Mesothelial cell of epicardium (in vitro differentiated cells): ENCODE data around the gene ZDHHC14. TPM values are rescaled to one million over a fixed set of nuclear protein-coding genes. Genes with fewer than 3 reads are reported as not detected.

Source experiments
- DNase-seq, 2 experiments: peaks; one replicate each; pipeline ENCODE4 v3.0.0; 2021; ENCODE audit warnings: low spot score in 2 of 2; ENCODE audit not compliant: unreplicated experiment in 2 of 2
- H3K27ac Mint-ChIP-seq: 2 replicates; pipeline ENCODE4 v1.8.0; 2021; ENCODE audit warnings: mixed read lengths
- H3K27me3 Mint-ChIP-seq: 2 replicates; pipeline ENCODE4 v1.8.0; 2021; ENCODE audit warnings: low read depth, mixed read lengths
- H3K36me3 Mint-ChIP-seq: 2 replicates; pipeline ENCODE4 v1.8.0; 2021; ENCODE audit warnings: mixed read lengths
- H3K4me1 Mint-ChIP-seq: 2 replicates; pipeline ENCODE4 v1.8.0; 2021; ENCODE audit warnings: mixed read lengths
- H3K4me3 Mint-ChIP-seq: 2 replicates; pipeline ENCODE4 v1.8.0; 2021; ENCODE audit warnings: mild to moderate bottlenecking, moderate library complexity, mixed read lengths
- H3K9me3 Mint-ChIP-seq: 2 replicates; pipeline ENCODE4 v1.8.0; 2021; ENCODE audit warnings: mixed read lengths
- total RNA-seq: library from RNA; stranded (reverse); gene quantifications from 3 replicates; pipeline ENCODE4 v1.2.1, GENCODE V29; 2021
- TF ChIP-seq, protein P1 (sequence below): fragments of 200-600 bp; sonication (generic); IDR thresholded peaks from one replicate; pipeline ENCODE4 v1.5.0; 2021; ENCODE audit warnings: antibody characterized with exemption; ENCODE audit not compliant: unreplicated experiment

Gene ZDHHC14
- total RNA-seq, 1 donor from 2014 or later = 11.3 TPM

DNA sequence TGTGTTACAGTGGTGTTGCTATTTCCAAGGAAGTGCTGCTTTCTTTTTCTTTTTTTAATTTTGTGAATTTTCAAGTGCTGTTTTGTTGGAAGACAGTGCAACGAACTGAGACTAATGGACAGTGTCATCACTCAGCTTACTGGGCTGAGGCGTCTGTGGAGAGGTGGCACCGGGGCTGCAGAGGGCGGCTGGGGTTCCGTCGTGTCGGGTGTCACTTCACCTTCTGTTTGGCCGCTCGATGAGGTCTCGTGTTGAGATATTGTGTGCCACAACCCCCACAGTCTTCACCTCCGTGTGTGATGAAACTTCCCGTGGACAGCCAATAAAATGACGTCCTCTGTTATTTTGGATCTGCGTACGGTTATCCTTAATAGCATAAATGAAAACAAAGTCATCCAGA, 292.6 kb downstream of the ZDHHC14 start:
- Mint-ChIP-seq H3K4me1 (peaks cover 12% of the 10 kb centered on the region), H3K9me3 (no peaks in the 10 kb centered on the region), H3K27ac (no peak overlapping the region), H3K27me3 (peaks cover 12% of the 10 kb centered on the region), H3K4me3 (no peak overlapping the region), H3K36me3 (peaks cover 1% of the 10 kb centered on the region)
- TF ChIP-seq, protein P1, sequence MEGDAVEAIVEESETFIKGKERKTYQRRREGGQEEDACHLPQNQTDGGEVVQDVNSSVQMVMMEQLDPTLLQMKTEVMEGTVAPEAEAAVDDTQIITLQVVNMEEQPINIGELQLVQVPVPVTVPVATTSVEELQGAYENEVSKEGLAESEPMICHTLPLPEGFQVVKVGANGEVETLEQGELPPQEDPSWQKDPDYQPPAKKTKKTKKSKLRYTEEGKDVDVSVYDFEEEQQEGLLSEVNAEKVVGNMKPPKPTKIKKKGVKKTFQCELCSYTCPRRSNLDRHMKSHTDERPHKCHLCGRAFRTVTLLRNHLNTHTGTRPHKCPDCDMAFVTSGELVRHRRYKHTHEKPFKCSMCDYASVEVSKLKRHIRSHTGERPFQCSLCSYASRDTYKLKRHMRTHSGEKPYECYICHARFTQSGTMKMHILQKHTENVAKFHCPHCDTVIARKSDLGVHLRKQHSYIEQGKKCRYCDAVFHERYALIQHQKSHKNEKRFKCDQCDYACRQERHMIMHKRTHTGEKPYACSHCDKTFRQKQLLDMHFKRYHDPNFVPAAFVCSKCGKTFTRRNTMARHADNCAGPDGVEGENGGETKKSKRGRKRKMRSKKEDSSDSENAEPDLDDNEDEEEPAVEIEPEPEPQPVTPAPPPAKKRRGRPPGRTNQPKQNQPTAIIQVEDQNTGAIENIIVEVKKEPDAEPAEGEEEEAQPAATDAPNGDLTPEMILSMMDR = no peak
- no peak for DNase-seq

DNA sequence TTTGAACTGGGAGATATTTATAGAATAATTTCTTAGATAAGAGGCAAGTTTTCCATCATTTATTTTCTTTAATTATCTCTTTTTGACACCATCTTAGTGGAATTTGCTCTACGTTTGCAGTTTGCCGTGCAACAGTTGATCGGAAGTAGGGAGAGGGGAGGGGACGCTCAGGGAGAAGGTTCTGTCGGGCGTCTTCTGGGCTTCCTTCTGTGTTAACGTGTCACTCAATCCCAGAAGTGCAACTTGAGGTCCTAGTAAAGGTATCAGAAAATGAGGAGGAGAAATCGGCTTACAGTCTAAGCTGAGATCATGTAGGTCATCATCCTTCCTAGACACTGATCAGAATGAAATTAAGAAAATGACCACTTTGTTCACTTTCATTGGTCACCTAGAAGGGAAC, 293.1 kb downstream of the ZDHHC14 start:
- H3K4me1 Mint-ChIP-seq = peaks cover 12% of the 10 kb centered on the region
- DNase-seq = no peak
- TF ChIP-seq, protein P1 = no peak
- H3K36me3 Mint-ChIP-seq = peaks cover 1% of the 10 kb centered on the region
- no peak overlapping the region for H3K4me3 Mint-ChIP-seq
- H3K27ac Mint-ChIP-seq = no peak overlapping the region
- H3K9me3 Mint-ChIP-seq = no peaks in the 10 kb centered on the region
- H3K27me3 Mint-ChIP-seq = peaks cover 12% of the 10 kb centered on the region

DNA sequence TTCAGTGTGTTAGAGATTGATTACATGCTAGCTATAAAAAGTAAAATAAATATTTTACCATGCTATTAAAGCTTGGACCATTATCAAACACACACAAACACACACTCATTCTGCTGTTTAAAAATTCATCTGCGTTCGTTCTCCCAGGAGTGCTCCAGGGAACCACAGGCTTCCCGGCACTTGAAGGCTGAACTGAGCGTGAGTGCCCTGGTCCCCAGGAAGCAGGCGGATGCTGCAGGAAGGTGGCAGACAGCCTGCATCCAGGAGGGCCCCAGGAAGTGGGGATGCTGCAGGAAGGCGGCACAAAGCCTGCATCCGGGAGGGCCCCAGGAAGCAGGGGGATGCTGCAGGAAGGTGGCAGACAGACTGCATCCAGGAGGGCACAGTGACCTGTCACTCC, 294.8 kb downstream of the ZDHHC14 start:
- H3K9me3 Mint-ChIP-seq = no peaks in the 10 kb centered on the region

DNA sequence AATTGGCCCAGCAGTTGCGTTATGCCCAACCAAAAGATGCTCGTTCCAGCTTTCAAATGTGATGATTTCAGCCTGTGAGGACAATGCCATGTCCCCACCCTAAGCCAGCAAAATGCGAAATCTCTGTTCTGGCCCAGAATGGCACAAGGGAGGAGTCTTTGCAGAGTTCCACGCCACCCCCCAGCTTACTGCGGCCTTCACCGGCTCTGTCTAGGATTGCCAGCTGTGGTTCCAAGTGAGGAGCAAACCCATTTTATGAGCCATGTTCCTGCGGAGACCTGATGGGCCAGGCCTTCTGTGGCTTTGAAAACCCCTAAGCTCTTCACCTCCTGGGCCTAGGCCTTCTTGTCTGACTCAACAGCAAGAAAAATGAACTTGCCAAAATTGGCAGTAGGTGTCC, 295.3 kb downstream of the ZDHHC14 start:
- Mint-ChIP-seq H3K27me3 (peaks cover 7% of the 10 kb centered on the region), H3K27ac (no peak overlapping the region), H3K4me1 (no peaks in the 10 kb centered on the region), H3K4me3 (no peak overlapping the region), H3K9me3 (no peaks in the 10 kb centered on the region), H3K36me3 (peaks cover 1% of the 10 kb centered on the region)
- TF ChIP-seq, protein P1 = no peak
- no peak for DNase-seq

More for the DNA sequence above, 294.8 kb downstream of the ZDHHC14 start:
- H3K27me3 Mint-ChIP-seq = peaks cover 7% of the 10 kb centered on the region
- peaks cover 1% of the 10 kb centered on the region for H3K36me3 Mint-ChIP-seq
- H3K4me3 Mint-ChIP-seq = no peak overlapping the region
- peaks cover 1% of the 10 kb centered on the region for H3K4me1 Mint-ChIP-seq
- no peak overlapping the region for H3K27ac Mint-ChIP-seq
- TF ChIP-seq, protein P1 = no peak
- DNase-seq = no peak

DNA sequence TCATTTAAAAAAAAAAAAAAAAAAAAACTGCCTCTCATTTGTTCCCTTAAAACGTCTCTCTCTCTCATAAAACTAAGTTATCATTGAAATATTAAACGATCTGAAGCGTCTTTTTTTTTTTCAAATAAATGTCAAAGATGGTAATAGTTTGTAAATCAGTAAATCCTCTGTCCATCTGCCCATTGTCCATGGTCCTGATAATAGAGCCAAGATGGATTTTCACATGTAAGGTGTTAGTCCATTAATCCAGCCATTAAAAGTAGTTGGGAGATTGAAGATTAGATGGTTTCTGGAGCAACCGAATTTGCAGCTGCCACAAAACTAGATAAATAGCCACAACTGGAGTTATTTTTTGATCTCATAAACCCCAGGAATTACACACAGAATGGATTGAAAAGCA, 296.2 kb downstream of the ZDHHC14 start:
- no peaks in the 10 kb centered on the region for H3K9me3 Mint-ChIP-seq

More for the DNA sequence above, 296.2 kb downstream of the ZDHHC14 start:
- TF ChIP-seq, protein P1 = no peak
- Mint-ChIP-seq H3K4me1 (no peaks in the 10 kb centered on the region), H3K4me3 (no peak overlapping the region), H3K36me3 (peaks cover 1% of the 10 kb centered on the region), H3K27ac (no peak overlapping the region), H3K27me3 (peaks cover 4% of the 10 kb centered on the region)
- no peak for DNase-seq
